ENCODE results near the gene CNTNAP2. TPM values are rescaled to one million over a fixed set of nuclear protein-coding genes. Genes with fewer than 3 reads are reported as not detected.
A peak's percentile ranks its signal among the peaks of the same experiment; 100 is the strongest.

Gene CNTNAP2
- total RNA-seq, 1 donor from 2014 or later = 1.9 TPM

- peak; percentile 30 for DNase-seq
Measured at GRCh38 chr7:147411096-147411495, 1294.5 kb downstream of the CNTNAP2 start.

GRCh38 chr7:147412109-147412508 is 1295.5 kb downstream of the CNTNAP2 start:
- DNase-seq = no peak

- DNase-seq = peak; percentile 49
Measured at GRCh38 chr7:147412782-147413556, 1296.4 kb downstream of the CNTNAP2 start.

- peak; percentile 25 for DNase-seq
Measured at GRCh38 chr7:147413557-147413870, 1296.9 kb downstream of the CNTNAP2 start.

- DNase-seq = no peak
Measured at GRCh38 chr7:147415991-147416390, 1299.4 kb downstream of the CNTNAP2 start.

- no peak for DNase-seq
Measured at GRCh38 chr7:147418966-147419365, 1302.4 kb downstream of the CNTNAP2 start.

GRCh38 chr7:147423875-147424274 is 1307.3 kb downstream of the CNTNAP2 start:
- no peak for DNase-seq

- no peak for DNase-seq
Measured at GRCh38 chr7:147428075-147428474, 1311.5 kb downstream of the CNTNAP2 start.

- DNase-seq = no peak
Measured at GRCh38 chr7:147429961-147430360, 1313.4 kb downstream of the CNTNAP2 start.

- peak; percentile 61 for DNase-seq
Measured at GRCh38 chr7:147432079-147432478, 1315.5 kb downstream of the CNTNAP2 start.

- DNase-seq = no peak
Measured at GRCh38 chr7:147432576-147432975, 1316.0 kb downstream of the CNTNAP2 start.

- no peak for DNase-seq
Measured at GRCh38 chr7:147436718-147437117, 1320.1 kb downstream of the CNTNAP2 start.

GRCh38 chr7:147438216-147438615 is 1321.6 kb downstream of the CNTNAP2 start:
- no peak for DNase-seq

- no peak for DNase-seq
Measured at GRCh38 chr7:147443942-147444341, 1327.3 kb downstream of the CNTNAP2 start.

GRCh38 chr7:147452816-147453215 is 1336.2 kb downstream of the CNTNAP2 start:
- no peak for DNase-seq

GRCh38 chr7:147465223-147465622 is 1348.6 kb downstream of the CNTNAP2 start:
- DNase-seq = no peak

- no peak for DNase-seq
Measured at GRCh38 chr7:147472556-147472955, 1356.0 kb downstream of the CNTNAP2 start.

- no peak for DNase-seq
Measured at GRCh38 chr7:147474862-147475261, 1358.3 kb downstream of the CNTNAP2 start.

- DNase-seq = no peak
Measured at GRCh38 chr7:147477526-147477925, 1360.9 kb downstream of the CNTNAP2 start.

- DNase-seq = peak; percentile 4
Measured at GRCh38 chr7:147478796-147479195, 1362.2 kb downstream of the CNTNAP2 start.

GRCh38 chr7:147483634-147484292 is 1367.2 kb downstream of the CNTNAP2 start:
- DNase-seq = no peak

- DNase-seq = no peak
Measured at GRCh38 chr7:147485660-147486210, 1369.1 kb downstream of the CNTNAP2 start.

GRCh38 chr7:147492606-147493005 is 1376.0 kb downstream of the CNTNAP2 start:
- DNase-seq = no peak

- no peak for DNase-seq
Measured at GRCh38 chr7:147496209-147496608, 1379.6 kb downstream of the CNTNAP2 start.

Data from tongue (tissue), 2 donors.